GM12878 (cell line): Measurements from ENCODE around the gene AKAP17A. TPM values are rescaled to one million over a fixed set of nuclear protein-coding genes. Genes with fewer than 3 reads are reported as not detected.

Source experiments
- ATAC-seq: fragments of 200-7000 bp; cut with Tn5 transposase; 3 replicates; pipeline ENCODE4 v1.9.1; 2020; ENCODE audit warnings: mild to moderate bottlenecking, moderate library complexity
- BruUV-seq: library from RNA; stranded (reverse); fragments of 400-500 nt; replicated peaks from 2 replicates; lab custom pipeline; 2021; lab: Mats Ljungman, UMichigan
- CTCF ChIA-PET: fragments of 300-600 bp; sonication (Branson Sonifier 250); formaldehyde crosslinking; extraction: SDS; loops from one replicate; lab custom pipeline; 2021; ENCODE audit warnings: inconsistent platforms; lab: Yijun Ruan, JAX
- POLR2A ChIA-PET: fragments of 350-600 bp; formaldehyde crosslinking; extraction: SDS; loops from one replicate; lab custom pipeline; 2021; ENCODE audit warnings: inconsistent platforms; lab: Charles Lee
- RAD21 ChIA-PET: fragments of 300-600 bp; sonication (Branson Sonifier 250); formaldehyde crosslinking; loops from one replicate; lab custom pipeline; 2023; ENCODE audit warnings: antibody characterized with exemption; ENCODE audit not compliant: unreplicated experiment; lab: Charles Lee
- SMC1A ChIA-PET: fragments of 300-600 bp; sonication (Branson Sonifier 250); formaldehyde crosslinking; loops from one replicate; lab custom pipeline; 2023; ENCODE audit not compliant: unreplicated experiment, uncharacterized antibody; lab: Charles Lee
- DNase-seq: peaks from one replicate; pipeline ENCODE4 v3.0.0-alpha.2; 2011; ENCODE audit warnings: low read depth, low spot score
- FAIRE-seq: peaks from 3 replicates; lab custom pipeline; 2011; peaks lifted over from hg19 to GRCh38; lab: Jason Lieb, UNC
- H2AFZ ChIP-seq: 2 replicates; pipeline ENCODE4 v1.6.0; 2011; ENCODE audit warnings: low read depth, low read length, control low read depth; ENCODE audit not compliant: control insufficient read depth
- H3K27ac ChIP-seq: 2 replicates; pipeline ENCODE4 v1.5.1; 2011; ENCODE audit warnings: control low read depth; ENCODE audit not compliant: control insufficient read depth, insufficient read depth
- H3K27me3 ChIP-seq, 2 experiments: replicated peaks in 1 of 2; 2 replicates each; pipeline versions ENCODE4 v1.6.0 to v1.6.1; 2011; ENCODE audit warnings: low read length in 1 of 2; ENCODE audit not compliant: control insufficient read depth in 2 of 2, insufficient read depth in 2 of 2
- H3K36me3 ChIP-seq, 2 experiments: 2 replicates each; pipeline ENCODE4 v1.5.1; 2011; ENCODE audit warnings: low read length in 1 of 2; ENCODE audit not compliant: control insufficient read depth in 2 of 2, insufficient read depth in 2 of 2
- H3K4me1 ChIP-seq: 2 replicates; pipeline ENCODE4 v1.6.1; 2011; ENCODE audit warnings: mild to moderate bottlenecking, low read length, moderate library complexity, mixed read lengths; ENCODE audit not compliant: control insufficient read depth, insufficient read depth
- H3K4me2 ChIP-seq: 2 replicates; pipeline ENCODE4 v1.6.0; 2011; ENCODE audit warnings: control low read depth; ENCODE audit not compliant: control insufficient read depth, insufficient read depth
- H3K4me3 ChIP-seq: fragments of 200-600 bp; sonication (generic); 2 replicates; pipeline ENCODE4 v1.5.1; 2016
- H3K79me2 ChIP-seq: 2 replicates; pipeline ENCODE4 v1.6.0; 2011; ENCODE audit warnings: low read length; ENCODE audit not compliant: control insufficient read depth, insufficient read depth
- H3K9ac ChIP-seq: 2 replicates; pipeline ENCODE4 v1.8.0; 2011; ENCODE audit warnings: low read length, control low read depth, mixed read lengths; ENCODE audit not compliant: control insufficient read depth, insufficient read depth
- H3K9me3 ChIP-seq: replicated peaks from 3 replicates; pipeline ENCODE4 v1.5.1; 2011; ENCODE audit warnings: mild to moderate bottlenecking, low read length; ENCODE audit not compliant: control insufficient read depth, insufficient read depth
- H4K20me1 ChIP-seq: 2 replicates; pipeline ENCODE4 v1.6.0; 2011; ENCODE audit not compliant: control insufficient read depth, insufficient read depth
- ATF7 ChIP-seq: fragments of 450-650 bp; IDR thresholded peaks from 2 replicates; pipeline ENCODE4 v1.6.1; 2016; ENCODE audit warnings: low read depth, mild to moderate bottlenecking
- MAX ChIP-seq: IDR thresholded peaks from 2 replicates; pipeline ENCODE4 v1.6.1; 2012; ENCODE audit warnings: low read depth, low read length, improper control_type of control experiment
- NR2C1 ChIP-seq: fragments of 450-650 bp; IDR thresholded peaks from 2 replicates; pipeline ENCODE4 v1.6.1; 2017; ENCODE audit warnings: antibody characterized with exemption, mild to moderate bottlenecking, moderate library complexity
- POLR2AphosphoS2 ChIP-seq: IDR thresholded peaks from 2 replicates; pipeline ENCODE4 v1.6.1; 2011; ENCODE audit warnings: low read depth, mild to moderate bottlenecking, low read length, improper control_type of control experiment, moderate library complexity
- PRDM15 ChIP-seq: fragments of 450-650 bp; formaldehyde crosslinking; IDR thresholded peaks from 2 replicates; pipeline ENCODE4 v1.4.0; 2020; ENCODE audit warnings: mild to moderate bottlenecking, moderate library complexity
- SMARCA5 ChIP-seq: fragments of 450-650 bp; IDR thresholded peaks from 2 replicates; pipeline ENCODE4 v1.6.1; 2017; ENCODE audit warnings: mild to moderate bottlenecking
- SP1 ChIP-seq: IDR thresholded peaks from one replicate; pipeline ENCODE4 v1.6.1; 2011; ENCODE audit warnings: low read depth, low read length
- SPI1 ChIP-seq: IDR thresholded peaks from 2 replicates; pipeline ENCODE4 v1.6.1; 2011; ENCODE audit warnings: low read depth, mild to moderate bottlenecking, low read length, moderate library complexity, borderline replicate concordance; ENCODE audit not compliant: insufficient read depth
- ZBTB4 ChIP-seq: fragments of 450-650 bp; formaldehyde crosslinking; IDR thresholded peaks from 2 replicates; pipeline ENCODE4 v1.4.0; 2022; ENCODE audit warnings: mild to moderate bottlenecking, moderate library complexity
- ZBTB40 ChIP-seq: fragments of 450-650 bp; IDR thresholded peaks from 2 replicates; pipeline ENCODE4 v1.6.1; 2016; ENCODE audit warnings: mild to moderate bottlenecking, moderate library complexity, borderline replicate concordance
- ZNF217 ChIP-seq: fragments of 450-650 bp; IDR thresholded peaks from 2 replicates; pipeline ENCODE4 v1.6.1; 2017; ENCODE audit warnings: antibody characterized with exemption, mild to moderate bottlenecking
- ZNF274 ChIP-seq: IDR thresholded peaks from one replicate; pipeline ENCODE4 v1.8.0; 2011; ENCODE audit not compliant: insufficient read length, insufficient read depth
- ZSCAN29 ChIP-seq: fragments of 450-650 bp; IDR thresholded peaks from 2 replicates; pipeline ENCODE4 v1.6.1; 2017; ENCODE audit warnings: mild to moderate bottlenecking, moderate library complexity
- WGBS: methylation state at CpG from one replicate; pipeline ENCODE4 v1.1.6; 2016; ENCODE audit warnings: low lambda C conversion rate; ENCODE audit not compliant: insufficient replicate concordance, insufficient coverage; ENCODE audit errors: missing lambda C conversion rate; 5-methylcytosine and 5-hydroxymethylcytosine counted together
- in situ Hi-C: fragments of 300-500 bp; cut with MboI; formaldehyde crosslinking; loops from 9 replicates; pipeline ENCODE4 v1.14.3; 2018; ENCODE audit warnings: mixed read lengths
- intact Hi-C: fragments of 100-400 bp; cut with micrococcal nuclease; formaldehyde crosslinking; loops from one replicate; pipeline ENCODE4 v1.14.2; 2022; ENCODE audit not compliant: unreplicated experiment
- polyA plus RNA-seq, 11 experiments: library from polyadenylated mRNA; depleted of rRNA in 4 of 11; unstranded in 6 of 11; stranded (reverse) in 5 of 11; fragments of >200 nt; fragmentation: Nextera tagmentation in 4 of 11; fragmentation: Illumina TruSeq in 1 of 11; extraction: Ambion mirVana in 4 of 11; extraction: Trizol in 1 of 11; gene quantifications; 1 replicate in 1 of 11; 2 replicates in 10 of 11; pipeline versions ENCODE4 v1.2.1 to v1.2.3, GENCODE V29; 2011 to 2016; ENCODE audit warnings: inconsistent platforms in 2 of 11, missing spikeins in 2 of 11, low read depth in 1 of 11
- total RNA-seq, 4 experiments: library from RNA; depleted of rRNA in 3 of 4; stranded (reverse); fragments of >200 nt in 3 of 4; fragmentation: Illumina TruSeq in 1 of 4; extraction: Trizol in 1 of 4; gene quantifications; 2 replicates each; pipeline versions ENCODE4 v1.2.1 to v1.2.3, GENCODE V29; 2013 to 2021

AKAP17A gene
- total and polyA plus RNA-seq, 10 of the 15 experiments (the other 5 are each of a cell fraction or from before 2014, with no cell fraction given), result 3.0 to 55.8 (median 25.5) TPM

GRCh38 chrX:1591863-1592469, 562 bp downstream of the AKAP17A start:
- BruUV-seq, result TSS peak; percentile 82
- DNase-seq, result no peak
- CTCF ChIA-PET, result no interaction called here
- TF ChIP-seq ZNF274 (no peak), PRDM15 (CRISPR knock-in tag) (no peak), ZSCAN29 (no peak), NR2C1 (no peak), ZBTB4 (CRISPR knock-in tag) (no peak), POLR2AphosphoS2 (no peak), SMARCA5 (no peak), MAX (no peak), SP1 (peak; percentile 8), ZBTB40 (no peak), ATF7 (no peak), SPI1 (no peak), ZNF217 (no peak)

More at GRCh38 chrX:1591863-1592469, 562 bp downstream of the AKAP17A start:
- no peak overlapping the region for H2AFZ ChIP-seq
- FAIRE-seq (no peak), ATAC-seq (peak; percentile 19)
- peak overlapping the region; percentile 98 for H3K4me3 ChIP-seq
- peaks cover 13 to 28% of the 10 kb centered on the region in 2 experiments for H3K36me3 ChIP-seq
- no peaks in the 10 kb centered on the region; the same call in 2 of the 3 replicates for H3K9me3 ChIP-seq
- intact Hi-C loops, result loop anchor here (2.0 to 10.0 kb wide), 2 partner anchors 57 to 257 kb away; partner anchors contain the start of gene IL3RA
- H3K4me1 ChIP-seq, result peaks cover 27% of the 10 kb centered on the region
- H3K79me2 ChIP-seq, result peaks cover 46% of the 10 kb centered on the region
- H4K20me1 ChIP-seq, result peaks cover 6% of the 10 kb centered on the region
- peak overlapping the region; percentile 85 for H3K27ac ChIP-seq
- POLR2A ChIA-PET, result no interaction called here
- SMC1A ChIA-PET, result no interaction called here
- WGBS, result 0% methylated on average over 24 of the region's 35 CpGs
- no peaks in the 10 kb centered on the region for H3K27me3 ChIP-seq
- peak overlapping the region; percentile 92 for H3K9ac ChIP-seq
- in situ Hi-C loops, result no loop called here
- H3K4me2 ChIP-seq, result peak overlapping the region; percentile 94
- RAD21 ChIA-PET, result no interaction called here
